Endothelial cell of umbilical vein (primary cell): ENCODE results near the gene MACF1.

Experiments used
- CTCF ChIP-seq, 2 donors: IDR thresholded peaks; 1 replicate in 1 of 2; 2 replicates in 1 of 2; pipeline ENCODE4 v1.5.1; 2011; ENCODE audit warnings: low read length in 2 of 2, mild to moderate bottlenecking in 2 of 2, moderate library complexity in 2 of 2, control low read depth in 1 of 2, inconsistent platforms in 1 of 2, low read depth in 1 of 2; ENCODE audit not compliant: insufficient read depth in 1 of 2; ENCODE audit errors: extremely low read depth in 1 of 2
- EZH2 ChIP-seq: IDR thresholded peaks from 2 replicates; pipeline ENCODE4 v1.6.1; 2012; ENCODE audit warnings: borderline replicate concordance, low read depth, mild to moderate bottlenecking, moderate library complexity, low read length, inconsistent platforms; ENCODE audit not compliant: severe bottlenecking
- GATA2 ChIP-seq: IDR thresholded peaks from 2 replicates; pipeline ENCODE4 v1.7.0; 2011; ENCODE audit warnings: low read depth, mild to moderate bottlenecking, moderate library complexity, mixed read lengths, low read length; ENCODE audit not compliant: insufficient read length, insufficient read depth
- JUN ChIP-seq: IDR thresholded peaks from 2 replicates; pipeline ENCODE4 v1.6.1; 2011; ENCODE audit warnings: borderline replicate concordance, low read depth; ENCODE audit not compliant: insufficient read length, insufficient read depth
- MYC ChIP-seq: IDR thresholded peaks from one replicate; pipeline ENCODE4 v1.6.1; 2011; ENCODE audit warnings: mild to moderate bottlenecking, low read depth, low read length
- POLR2A ChIP-seq: IDR thresholded peaks from 2 replicates; pipeline ENCODE4 v1.6.1; 2012; ENCODE audit warnings: low read depth, mild to moderate bottlenecking, control low read depth, low read length
- POLR2AphosphoS5 ChIP-seq: IDR thresholded peaks from 2 replicates; pipeline ENCODE4 v1.6.1; 2012; ENCODE audit warnings: low read depth, mild to moderate bottlenecking, control low read depth, low read length, moderate library complexity; ENCODE audit not compliant: insufficient read depth
- TF ChIP-seq, protein P1 (sequence below): IDR thresholded peaks from 2 replicates; pipeline ENCODE4 v1.6.1; 2011; ENCODE audit not compliant: insufficient read depth, insufficient read length

- no peak for TF ChIP-seq CTCF (IDR thresholded peaks at IDR 0.05; ENCODE audit: extremely low read depth in 1 of 2, insufficient read depth in 1 of 2, low read depth in 1 of 2, low read length in 2 of 2)
- no peak for TF ChIP-seq GATA2
- TF ChIP-seq POLR2A: no peak
- TF ChIP-seq EZH2: no peak
- no peak for TF ChIP-seq MYC
- no peak for TF ChIP-seq POLR2AphosphoS5
- TF ChIP-seq, protein P1, sequence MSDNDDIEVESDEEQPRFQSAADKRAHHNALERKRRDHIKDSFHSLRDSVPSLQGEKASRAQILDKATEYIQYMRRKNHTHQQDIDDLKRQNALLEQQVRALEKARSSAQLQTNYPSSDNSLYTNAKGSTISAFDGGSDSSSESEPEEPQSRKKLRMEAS: no peak
- no peak for TF ChIP-seq JUN
Measured at GRCh38 chr1:39190096-39190495, 14.4 kb upstream of the MACF1 start.
